GM18867 (cell line): ENCODE measurements around the gene LGSN.
"Not testable (repeated sequence)": the region's sequence is repeated elsewhere in the genome, so short reads cannot be mapped to it uniquely, and the experiment has no call there.

Source experiments
- ATAC-seq: cut with Tn5 transposase; IDR thresholded peaks from one replicate; pipeline ENCODE4 v1.9.1; 2021; ENCODE audit warnings: mild to moderate bottlenecking, moderate library complexity; ENCODE audit not compliant: unreplicated experiment

The LGSN gene

DNA sequence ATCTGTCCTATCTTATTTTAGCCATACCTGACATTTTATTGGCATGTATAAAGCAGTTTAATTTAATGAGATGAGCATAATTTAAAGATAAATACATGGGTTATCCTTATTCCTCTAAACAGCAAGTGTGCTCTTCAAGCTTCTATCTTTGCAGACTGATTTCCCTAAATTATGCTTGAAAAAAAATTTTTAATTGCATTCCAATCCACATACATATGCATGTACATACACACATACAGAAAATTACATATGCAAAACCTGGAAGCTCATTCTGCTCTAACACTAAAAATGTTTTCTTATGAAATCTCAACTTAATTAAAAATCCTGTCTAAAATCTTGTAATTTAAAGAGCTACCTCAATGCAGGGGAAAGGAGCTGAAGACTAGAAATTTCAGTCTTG lies 73.2 kb downstream of the LGSN start:
- no peak for ATAC-seq

DNA sequence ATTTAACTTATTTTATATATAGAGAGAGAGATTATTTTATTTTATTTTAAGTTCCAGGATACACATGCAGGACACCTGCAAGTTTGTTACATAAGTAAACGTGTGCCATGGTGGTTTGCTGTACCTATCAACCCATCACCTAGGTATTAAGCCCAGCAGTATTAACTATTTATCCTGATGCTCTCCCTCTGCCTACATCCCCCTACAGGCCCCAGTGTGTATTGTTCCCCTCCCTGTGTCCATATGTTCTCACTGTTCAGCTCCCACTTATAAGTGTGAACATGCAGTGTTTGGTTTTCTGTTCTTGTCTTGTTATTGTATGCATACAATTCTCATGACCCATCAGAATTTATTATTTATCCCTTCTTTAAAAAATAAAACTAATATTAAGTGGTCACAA lies 73.9 kb downstream of the LGSN start:
- ATAC-seq: no peak

GRCh38 chr6:63245420-63245819 lies 74.4 kb downstream of the LGSN start:
- no peak for ATAC-seq

GRCh38 chr6:63236398-63236817 lies 83.4 kb downstream of the LGSN start:
- ATAC-seq: peak; percentile 62

DNA sequence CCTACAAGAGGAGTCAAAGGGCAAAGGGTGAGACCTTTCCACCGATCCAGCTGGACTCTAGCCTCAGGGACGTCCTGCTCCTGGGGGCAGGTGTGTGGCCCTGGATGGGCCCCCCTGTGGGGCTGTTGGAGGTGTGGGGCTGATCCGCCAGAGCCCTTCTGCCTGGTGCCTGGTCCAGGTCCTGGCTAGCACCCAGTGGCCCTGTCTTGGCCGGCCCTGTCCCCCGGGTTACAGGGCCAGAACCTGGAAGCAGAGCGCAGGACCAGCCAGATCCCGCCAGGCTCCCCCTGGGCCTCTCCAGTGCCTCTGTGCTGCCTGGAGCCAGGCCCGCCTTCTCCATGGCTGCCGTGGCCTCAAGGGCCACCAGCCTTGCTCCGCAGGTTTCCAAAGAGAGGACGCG lies 89.3 kb downstream of the LGSN start:
- ATAC-seq: not testable (repeated sequence)

DNA sequence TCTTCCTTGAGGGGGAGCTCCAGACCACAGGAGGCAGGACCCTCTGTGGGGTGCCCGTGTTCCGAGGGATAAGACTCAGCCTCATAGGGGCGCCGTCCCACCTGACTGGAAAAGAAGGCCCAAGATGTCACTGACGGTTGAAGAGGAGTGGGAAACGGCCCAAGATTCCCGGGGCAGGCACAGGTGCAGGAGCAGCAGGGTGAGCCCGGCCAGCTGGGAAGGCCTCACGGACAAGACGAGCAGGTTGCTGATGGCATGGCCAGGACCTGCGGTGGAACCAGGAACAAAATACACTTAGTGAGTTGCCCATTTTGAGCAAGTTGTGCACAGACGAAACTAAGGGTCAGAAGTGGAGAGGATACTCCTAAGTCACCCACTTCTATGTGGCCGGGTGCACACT lies 89.8 kb downstream of the LGSN start:
- not testable (repeated sequence) for ATAC-seq

DNA sequence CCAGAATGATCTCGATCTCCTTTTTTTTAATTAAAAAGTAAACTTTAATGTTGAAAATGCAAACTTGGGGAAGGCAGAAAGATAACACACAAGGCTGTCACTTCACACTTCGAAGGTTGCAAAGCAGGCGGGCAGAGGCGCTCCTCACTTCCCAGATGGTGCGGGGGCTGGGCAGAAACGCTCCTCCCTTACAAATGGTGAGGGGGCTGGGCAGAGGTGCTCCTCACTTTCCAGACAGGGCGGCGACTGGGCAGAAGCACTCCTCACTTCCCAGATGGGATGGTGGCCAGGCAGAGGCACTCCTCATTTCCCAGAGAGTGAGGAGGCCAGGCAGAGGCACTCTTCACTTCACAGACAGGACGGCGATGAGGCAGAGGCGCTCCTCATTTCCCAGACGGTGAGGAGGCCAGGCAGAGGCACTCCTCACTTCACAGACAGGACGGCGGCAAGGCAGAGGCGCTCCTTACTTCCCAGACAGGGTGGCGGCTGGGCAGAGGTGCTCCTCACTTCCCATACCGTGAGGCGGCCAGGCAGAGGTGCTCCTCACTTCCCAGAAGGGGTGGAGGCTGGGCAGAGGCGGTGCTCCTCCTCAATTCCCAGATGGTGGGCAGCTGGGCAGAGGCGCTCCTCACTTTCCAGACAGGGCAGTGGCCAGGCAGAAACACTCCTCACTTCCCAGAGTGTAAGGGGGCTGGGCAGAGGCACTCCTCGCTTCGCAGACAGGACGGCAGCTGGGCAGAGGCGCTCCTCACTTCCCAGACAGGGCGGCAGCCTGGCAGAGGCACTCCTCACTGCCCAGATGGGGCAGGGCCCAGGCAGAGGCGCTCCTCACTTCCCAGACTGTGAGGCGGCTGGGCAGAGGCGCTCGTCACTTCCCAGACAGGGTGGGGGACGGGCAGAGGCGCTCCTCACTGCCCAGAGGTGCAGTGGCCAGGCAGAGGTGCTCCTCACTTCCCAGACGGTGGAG lies 91.6 kb downstream of the LGSN start:
- ATAC-seq: not testable (repeated sequence)

DNA sequence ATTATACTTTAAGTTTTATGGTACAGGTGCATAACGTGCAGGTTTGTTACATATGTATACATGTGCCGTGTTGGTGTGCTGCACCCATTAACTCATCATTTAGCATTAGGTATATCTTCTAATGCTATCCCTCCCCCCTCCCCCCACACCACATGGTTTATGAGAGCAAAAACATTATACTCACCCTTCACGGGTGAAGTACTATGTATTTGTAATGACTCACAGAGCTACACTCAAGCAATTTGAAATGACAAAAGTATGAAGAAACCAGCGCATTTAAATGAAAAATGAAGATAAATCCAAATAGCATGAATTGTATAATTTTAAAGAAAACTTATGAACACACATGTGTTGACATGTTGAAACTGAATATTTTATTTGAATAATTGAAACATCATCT lies 93.8 kb downstream of the LGSN start:
- ATAC-seq: not testable (repeated sequence)
